GM21723 (cell line): ENCODE data around the gene METTL25B.

Source experiments
- ATAC-seq: cut with Tn5 transposase; IDR thresholded peaks from one replicate; pipeline ENCODE4 v1.9.1; 2021; ENCODE audit warnings: mild to moderate bottlenecking, moderate library complexity; ENCODE audit not compliant: unreplicated experiment

Gene METTL25B

DNA sequence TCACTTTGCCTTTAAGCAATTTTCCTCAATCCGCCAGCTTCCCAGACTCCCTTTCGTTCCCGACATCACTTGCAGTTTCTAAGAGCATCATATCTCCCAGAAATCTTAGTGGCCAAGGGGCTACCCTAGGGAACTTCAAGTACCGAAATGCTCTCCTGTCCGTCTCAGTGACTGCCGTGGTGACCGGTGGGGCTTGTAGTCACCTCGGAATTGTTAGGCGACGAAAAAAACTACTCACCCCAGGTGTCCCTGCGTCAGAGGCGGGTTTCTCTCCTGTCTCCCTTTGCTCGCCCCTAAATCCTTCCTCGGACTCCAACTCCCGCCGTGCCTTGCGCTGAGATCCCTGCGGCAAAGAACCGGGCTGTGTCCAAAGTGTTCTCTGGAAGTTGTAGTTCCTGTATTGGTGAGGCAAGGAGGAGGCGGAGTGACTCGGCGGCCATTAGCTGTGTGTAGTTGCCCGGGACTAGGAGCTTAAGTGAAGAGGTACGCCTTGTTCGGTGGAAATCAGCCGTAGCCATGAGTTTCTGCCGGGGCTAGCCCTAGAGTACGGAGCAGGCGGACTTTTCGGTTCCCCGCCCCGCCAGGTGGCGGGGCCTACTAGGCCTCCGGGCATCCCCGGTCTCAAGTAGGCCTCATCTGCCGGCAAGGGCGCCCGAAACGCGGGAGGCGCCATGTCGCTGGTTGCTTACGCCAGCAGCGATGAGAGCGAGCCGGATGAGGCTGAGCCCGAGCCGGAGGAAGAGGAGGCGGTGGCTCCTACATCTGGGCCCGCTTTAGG is 39.0 kb downstream of the METTL25B start, which contains the start of gene PRCC:
TSS of gene PRCC (plus strand) at position 435 of the 778 bp plus-strand sequence. CDS start at position 672, 237 bp downstream.
- peak; percentile 93 for ATAC-seq

DNA sequence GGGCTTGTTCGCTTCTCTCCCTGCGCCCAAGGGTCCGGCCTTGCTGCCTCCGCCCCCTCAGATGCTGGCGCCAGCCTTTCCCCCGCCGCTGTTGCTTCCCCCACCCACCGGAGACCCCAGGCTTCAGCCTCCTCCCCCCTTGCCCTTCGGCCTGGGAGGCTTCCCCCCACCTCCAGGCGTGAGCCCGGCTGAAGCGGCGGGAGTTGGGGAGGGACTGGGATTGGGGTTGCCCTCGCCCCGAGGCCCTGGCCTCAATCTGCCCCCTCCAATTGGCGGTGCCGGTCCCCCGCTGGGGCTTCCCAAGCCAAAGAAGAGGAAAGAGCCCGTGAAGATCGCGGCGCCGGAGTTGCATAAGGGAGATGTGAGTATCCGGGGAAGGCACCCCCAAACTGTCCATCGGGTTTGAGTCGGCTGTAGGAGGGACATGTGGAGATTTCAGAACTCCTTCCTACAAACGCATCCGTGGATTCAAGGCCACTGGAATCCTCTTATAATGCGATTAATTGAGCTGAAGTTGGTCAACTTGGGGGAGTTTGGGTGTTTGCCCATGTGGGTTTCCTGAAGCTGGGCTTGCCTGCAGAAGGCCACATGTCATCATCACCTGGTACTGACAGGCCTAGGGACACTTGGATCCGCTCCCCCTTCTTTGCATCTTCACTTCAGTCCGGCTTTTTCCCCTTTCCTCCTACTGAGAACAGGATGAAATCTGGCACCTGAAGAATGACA is 39.8 kb downstream of the METTL25B start:
- peak; percentile 7 for ATAC-seq

DNA sequence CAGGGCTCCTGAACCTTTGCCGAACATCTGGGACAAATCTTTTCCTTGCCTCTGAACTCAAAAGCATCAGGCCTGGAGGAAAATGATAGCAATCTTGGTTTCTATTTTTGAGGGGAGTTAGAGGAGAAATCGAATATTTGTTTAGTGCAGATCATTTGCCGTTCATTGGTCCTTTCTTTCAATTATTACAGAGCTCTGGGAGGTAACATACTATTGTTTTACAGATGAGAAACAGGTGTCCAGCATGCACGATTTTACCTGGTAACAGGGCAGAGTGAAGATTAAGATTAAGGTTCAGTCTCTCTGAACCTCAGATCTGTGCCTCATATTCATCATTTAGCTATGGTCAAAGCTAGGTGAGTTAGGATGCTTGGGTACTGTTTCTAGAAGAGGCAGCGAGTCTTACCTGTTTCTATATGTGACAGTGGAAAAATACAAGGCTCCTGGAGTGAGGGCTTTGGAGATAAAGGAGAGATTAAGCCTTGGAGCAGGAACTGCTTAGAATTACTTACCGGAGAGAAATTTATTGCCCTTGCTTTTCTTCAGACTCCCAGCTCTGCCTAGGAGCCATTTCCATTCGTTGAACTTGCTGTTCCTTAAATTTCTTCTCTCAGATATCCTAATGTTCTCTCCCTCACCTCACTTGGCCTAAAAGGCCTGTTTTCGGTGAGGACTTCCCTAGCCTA is 40.5 kb downstream of the METTL25B start:
- no peak for ATAC-seq

DNA sequence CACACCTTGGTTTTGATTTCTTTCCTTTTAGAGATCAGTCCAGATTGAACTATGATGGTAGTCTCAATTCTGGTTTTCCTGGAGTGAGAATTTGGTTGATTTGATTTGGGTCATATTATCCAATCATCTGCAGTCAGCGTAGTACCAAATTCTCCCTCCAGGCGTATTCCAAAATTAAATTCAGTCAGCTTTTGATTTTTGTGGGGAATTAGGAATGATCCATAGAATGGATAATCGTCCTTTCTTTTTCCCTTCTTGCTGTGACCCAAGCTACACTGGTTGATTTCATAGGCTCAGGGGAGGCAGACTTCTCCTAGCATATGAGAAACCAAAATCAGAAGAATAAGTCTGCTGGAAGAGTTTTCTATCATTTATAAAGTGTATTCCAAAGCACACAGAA is 44.0 kb downstream of the METTL25B start:
- ATAC-seq: no peak

DNA sequence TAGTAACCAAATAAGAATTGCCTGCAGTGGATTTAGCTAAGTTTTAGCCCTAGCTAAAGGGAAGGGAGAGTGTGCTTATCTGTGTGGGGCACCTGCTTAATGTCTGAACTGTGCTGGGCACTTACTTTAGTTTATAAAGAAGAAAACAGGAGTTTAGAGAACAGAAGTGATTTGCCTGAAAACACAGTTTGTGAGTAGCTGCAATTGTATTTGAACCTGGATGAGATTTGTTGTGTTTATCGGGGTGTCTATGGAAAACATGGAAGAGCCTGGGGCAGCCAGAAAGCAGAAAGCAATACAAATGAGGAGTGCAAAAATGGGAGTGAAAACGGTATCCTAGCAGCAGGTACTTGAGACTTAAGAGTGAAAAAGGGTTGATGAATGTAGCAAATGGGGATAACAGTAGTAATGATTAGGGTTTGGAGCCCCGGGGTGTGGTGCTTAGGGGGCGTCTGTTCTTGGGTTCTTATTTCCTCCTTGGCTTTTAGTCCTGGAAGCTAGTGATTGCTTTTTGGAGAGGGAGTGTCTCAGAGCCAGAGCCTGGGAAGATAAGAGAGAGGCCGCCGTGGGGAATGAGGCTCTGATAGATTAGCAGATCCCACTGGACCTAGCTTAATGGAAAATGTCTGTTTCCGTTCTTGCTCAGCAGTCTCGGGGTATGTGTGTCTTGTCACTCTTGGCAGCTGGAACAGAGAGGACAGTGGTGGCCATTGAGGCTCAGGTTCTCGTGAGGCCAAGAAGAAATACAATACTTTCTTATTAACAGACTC is 44.6 kb downstream of the METTL25B start:
- ATAC-seq: no peak

DNA sequence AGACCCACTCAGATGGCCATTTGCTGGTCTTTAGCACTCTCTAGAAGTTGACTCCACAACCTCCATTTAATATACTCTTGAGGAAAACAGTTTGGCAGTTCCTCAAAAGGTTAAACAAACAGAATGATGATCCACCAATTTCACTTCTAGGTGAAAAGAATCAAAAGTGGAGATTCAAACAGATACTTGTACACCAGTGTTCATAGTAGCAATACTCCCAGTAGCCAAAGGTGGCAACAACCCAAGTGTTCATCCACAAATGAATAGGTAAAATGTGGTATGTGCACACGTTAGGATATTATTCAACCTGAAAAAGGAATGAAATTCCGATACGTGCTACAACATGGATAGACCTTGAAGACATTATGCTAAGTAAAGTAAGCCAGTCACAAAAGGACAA is 45.3 kb downstream of the METTL25B start:
- no peak for ATAC-seq

DNA sequence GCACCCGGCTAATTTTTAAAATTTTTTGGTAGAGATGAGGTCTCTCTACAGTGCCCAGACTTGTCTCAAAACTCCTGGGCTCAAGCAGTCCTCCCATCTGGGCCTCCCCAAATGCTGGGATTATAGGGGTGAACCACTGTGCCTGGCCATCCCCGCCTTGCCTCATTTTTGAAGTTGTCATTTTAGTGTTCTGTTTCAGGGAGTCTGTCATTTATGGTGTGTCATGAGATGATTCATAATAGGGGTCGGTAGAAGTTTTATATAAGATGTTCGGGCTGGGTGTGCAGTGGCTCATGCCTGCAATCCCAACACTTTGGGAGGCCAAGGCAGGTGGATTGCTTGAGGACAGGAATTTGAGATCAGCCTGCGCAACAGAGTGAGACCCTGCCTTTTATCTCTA is 47.5 kb downstream of the METTL25B start:
- no peak for ATAC-seq

DNA sequence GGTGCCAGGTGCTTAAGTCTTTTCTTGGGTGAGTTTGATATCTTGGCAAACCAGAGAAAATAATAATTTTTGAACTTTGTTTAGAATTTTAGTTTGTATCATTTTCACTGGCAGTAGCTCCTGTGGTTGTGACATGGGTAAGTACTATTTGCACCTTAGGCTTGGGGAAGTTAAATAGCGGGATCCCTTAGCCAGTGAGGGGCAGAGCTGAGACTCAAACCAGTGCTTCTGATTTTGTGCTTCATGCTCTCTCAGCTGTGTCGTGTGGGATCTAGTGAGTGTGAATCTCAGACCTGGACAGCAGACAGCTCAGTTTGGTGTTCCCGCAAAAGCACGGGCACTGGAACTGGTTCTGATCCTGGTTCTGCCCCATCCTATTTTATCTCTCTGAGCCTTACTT is 48.7 kb downstream of the METTL25B start:
- ATAC-seq: no peak

DNA sequence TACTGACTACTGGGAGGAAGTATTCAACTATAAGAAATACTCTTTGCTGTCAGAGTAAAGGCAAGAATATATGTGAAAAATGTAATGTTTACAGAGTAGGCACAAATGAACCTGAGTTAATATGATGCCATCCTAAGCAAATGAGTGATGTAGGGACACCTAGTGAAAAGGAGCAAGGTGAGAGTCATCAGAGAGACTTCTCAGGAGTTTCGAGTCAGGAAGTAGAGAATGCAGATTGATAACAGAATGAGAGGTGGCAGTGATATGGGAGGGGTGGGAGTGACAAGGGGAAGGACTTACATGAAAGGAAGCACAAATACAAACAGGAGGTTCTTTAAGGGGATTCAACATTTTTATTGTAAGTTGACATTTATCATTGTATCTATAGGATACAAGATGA is 49.3 kb downstream of the METTL25B start:
- ATAC-seq: no peak

DNA sequence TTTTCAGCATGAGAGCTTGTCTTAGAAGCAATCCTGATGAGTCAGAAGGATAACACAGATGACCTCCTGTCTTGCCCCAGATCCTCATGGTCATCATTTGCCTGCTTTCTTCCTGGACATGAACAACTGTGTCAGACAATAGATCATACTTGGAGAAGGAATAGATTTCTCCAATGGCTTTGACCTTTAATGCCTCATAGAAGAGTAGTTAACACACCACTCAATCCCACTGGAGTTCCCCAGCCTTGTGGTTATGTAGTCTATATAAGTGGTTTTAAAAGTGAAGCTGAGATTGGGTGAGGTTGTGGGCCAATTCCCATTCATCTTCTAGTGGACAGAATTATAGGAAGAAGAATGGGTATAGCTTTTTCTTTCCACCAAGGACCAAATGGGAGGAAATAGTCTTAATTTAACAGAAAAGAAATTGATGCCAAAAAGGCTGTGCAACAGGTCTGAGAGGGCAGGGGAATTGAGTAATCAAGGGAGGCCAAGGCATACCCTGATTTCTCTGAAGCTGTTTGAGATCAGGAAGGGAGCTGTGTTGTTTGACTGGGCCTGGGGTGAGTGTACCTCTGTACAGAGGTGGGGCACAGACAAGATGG is 53.4 kb downstream of the METTL25B start:
- no peak for ATAC-seq

DNA sequence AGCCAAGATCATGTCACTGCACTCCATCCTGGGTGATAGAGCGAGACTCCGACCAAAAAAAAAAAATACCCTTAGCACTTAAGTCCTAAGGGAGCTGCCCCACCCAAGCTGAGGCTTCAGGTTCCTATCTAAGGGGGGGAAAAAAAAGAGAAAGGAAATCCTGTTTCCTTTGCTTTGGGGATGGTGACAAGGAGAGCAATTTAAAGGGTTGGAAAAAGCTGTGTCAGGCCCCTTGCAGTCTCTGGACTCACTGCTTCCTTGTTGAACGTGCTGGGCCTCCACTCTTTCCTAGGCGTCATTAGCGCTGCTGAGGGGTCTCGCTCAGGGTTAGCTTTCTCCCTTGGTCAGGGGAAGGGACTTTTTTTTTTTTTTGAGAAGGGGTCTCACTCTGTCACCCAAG is 57.2 kb downstream of the METTL25B start:
- no peak for ATAC-seq
